Myocyte (in vitro differentiated cells): ENCODE results near the gene MEGF10. TPM values are rescaled to one million over a fixed set of nuclear protein-coding genes. Genes with fewer than 3 reads are reported as not detected.

ENCODE experiments used
- DNase-seq: peaks from one replicate; pipeline ENCODE4 v3.0.0-alpha.2; 2012; ENCODE audit warnings: low read depth
- total RNA-seq: library from RNA; depleted of rRNA; stranded (reverse); fragments of >200 nt; gene quantifications from 2 replicates; pipeline ENCODE4 v1.2.3, GENCODE V29; 2014

Gene MEGF10
- total RNA-seq, 1 donor from 2014 or later = 196 TPM

GRCh38 chr5:127409921-127410675 lies 119.5 kb downstream of the MEGF10 start:
- DNase-seq = no peak

DNA sequence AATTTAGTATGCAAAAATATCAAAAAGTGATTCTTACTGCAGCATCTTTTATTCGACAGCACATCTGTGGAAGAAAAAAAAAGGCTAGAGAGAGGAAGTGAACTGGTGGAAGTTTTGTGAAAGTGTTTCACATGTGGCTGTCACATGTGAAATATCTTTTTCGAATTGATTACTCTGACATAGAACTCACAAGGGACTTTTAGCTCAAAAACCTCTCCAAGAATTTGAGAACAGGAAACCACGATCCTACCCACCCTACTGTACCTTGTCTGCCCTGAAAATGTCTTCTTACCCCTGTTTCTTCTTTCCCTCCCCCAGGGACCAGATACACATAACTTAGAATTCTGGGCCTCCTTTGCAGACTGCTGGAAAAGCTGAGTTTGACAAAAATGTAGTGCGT lies 120.4 kb downstream of the MEGF10 start:
- no peak for DNase-seq

DNA sequence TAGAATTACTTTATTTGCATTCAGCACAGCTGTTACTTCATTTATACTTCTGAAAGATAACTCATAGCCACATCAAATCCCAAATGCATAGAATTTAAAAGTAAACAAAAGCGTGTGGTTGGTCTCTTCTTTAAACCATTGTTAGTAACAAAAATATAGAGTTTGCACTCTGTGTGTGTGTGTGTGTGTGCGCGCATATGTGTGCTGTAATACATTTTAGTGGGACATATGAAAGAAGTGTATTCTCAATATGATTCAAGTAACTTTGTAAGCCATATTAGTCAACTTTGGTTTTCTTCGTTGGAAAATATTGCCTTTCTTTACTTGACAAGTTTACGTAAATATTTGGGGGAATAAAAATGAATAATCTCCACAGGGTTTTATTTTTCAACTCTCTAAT lies 120.8 kb downstream of the MEGF10 start:
- no peak for DNase-seq

GRCh38 chr5:127412698-127413097 lies 122.1 kb downstream of the MEGF10 start:
- peak; percentile 35 for DNase-seq

- DNase-seq = no peak
These were observed 124.4 kb downstream of the MEGF10 start for GRCh38 chr5:127415034-127415433.

GRCh38 chr5:127416906-127417305 lies 126.3 kb downstream of the MEGF10 start:
- DNase-seq = peak; percentile 31

DNA sequence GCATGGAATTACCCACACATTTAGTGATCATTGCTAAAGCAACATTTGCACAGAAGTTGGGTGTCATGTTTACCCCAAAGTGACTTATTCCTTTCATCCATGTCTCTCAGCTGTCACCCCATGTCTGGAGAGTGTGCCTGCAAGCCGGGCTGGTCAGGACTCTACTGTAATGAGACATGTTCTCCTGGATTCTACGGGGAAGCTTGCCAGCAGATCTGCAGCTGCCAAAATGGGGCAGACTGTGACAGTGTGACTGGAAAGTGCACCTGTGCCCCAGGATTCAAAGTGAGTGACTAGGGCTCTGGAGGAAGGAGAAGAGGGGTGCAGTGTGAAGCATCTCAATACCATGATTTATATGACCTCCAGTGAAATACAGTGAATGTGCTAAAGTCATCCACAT lies 126.9 kb downstream of the MEGF10 start:
- DNase-seq = peak; percentile 95

DNA sequence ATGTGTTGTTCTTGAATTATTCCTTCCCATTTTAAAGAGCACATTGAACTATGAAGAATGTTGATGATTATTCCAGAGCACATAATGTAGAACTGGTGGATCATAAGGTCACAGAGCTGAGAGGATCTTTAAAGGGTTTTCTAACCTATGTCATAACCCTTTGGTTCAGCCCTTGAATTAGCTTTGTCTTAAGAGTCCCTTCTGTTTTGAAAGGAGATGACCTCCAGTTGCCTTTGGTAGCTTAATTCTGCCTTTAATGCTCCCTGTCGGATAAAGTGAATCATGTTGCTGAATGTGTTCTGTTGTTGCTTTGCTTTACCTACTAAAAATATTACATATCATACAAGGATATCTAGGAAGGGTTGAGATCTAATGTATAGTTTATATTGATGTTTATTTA lies 127.8 kb downstream of the MEGF10 start:
- DNase-seq = peak; percentile 48

DNA sequence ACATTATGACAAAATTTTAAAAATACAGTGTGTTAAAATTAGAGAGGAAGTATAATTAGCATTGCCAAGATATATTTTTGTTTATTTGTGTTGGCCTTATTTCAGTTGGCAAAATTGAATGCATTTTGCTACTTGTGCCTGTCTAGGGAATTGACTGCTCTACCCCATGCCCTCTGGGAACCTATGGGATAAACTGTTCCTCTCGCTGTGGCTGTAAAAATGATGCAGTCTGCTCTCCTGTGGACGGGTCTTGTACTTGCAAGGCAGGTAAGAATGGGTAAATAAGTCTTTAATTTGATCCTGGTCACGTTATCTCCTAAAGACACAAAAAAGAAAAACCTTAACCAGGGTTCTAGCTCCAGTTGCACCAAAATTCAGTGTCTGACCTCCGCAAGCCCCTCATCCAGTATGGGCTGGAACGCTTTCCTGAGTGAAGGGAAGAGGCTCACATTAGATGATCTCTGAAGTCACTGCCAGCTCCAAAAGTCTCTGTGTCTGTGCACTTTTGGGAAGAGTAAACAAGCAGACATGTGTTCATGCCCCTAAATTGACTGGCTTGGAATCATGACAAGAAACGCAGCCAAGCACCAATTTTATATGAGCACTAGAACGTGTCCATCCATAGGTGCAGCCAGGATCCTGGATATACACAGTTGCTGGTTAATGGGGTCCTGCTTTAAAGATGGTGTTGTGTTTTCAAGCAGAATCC lies 128.5 kb downstream of the MEGF10 start:
- no peak for DNase-seq

DNA sequence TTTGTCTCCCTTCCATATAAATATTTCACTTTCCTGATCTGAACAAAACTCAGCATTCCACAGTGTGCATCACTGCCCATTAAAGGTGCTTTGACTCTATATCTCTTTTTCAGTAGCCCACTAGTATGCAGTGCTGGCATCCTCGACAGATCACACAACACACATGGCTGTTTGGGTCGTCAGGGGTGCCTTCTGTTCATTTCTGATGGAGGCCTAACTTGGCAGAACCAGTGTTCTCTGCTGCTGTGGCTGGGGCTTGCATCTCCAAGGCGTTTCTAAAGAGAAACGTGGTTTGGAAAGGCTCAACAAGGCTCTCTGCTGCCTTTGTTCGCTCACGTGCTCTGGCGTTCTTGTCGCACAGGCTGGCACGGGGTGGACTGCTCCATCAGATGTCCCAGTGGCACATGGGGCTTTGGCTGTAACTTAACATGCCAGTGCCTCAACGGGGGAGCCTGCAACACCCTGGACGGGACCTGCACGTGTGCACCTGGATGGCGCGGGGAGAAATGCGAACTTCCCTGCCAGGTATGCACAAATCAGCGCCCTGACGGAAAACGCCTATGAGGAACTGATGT lies 129.2 kb downstream of the MEGF10 start:
- DNase-seq = no peak

- DNase-seq = no peak
These were observed 130.2 kb downstream of the MEGF10 start for GRCh38 chr5:127420758-127421157.

DNA sequence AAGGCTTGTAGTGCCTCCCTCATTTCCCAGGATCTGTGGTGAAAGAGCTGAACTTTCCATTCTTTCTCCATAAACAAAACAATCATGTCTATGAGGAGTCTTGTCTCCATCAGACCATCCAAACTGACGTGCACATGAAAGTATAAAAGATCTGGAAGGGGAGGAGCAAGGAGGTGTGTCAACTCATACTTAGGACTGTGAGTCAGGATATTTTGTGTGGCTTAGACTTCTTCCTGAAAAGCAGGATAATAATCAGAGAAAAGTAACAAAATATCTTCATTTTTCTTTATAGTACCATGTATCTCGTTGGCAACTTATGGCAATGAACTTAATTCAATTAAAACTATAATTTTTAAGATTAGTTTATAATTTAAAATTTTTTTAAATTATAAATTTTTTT lies 130.9 kb downstream of the MEGF10 start:
- no peak for DNase-seq

DNA sequence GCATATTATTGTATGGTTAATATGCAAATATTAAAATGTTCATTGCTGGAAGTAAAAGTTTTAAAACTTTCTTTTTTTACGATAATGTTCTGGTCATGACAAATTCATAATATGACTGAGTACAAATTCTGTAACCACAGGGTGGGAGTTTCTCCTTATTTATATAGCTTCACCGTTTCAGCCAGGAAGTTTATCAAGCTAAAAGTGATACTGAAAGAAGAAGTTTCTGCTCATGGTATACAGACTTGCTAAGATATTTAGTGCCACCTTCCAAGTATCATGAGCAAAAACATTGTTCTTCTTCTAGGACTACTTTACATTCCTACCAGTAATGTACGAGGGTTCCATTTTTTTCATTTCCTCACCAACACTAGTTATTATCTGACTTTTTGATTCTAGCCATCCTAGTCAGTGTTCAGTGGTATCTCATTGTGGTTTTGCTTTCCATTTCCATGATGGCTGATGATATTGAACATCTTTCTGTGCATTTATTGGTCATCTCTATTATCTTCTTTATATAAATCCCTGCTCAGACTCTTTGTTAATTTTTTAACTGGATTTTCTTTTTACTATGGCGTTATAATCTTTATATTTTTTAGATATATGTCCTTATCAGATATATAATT lies 132.7 kb downstream of the MEGF10 start:
- DNase-seq = no peak

GRCh38 chr5:127425037-127425436 lies 134.4 kb downstream of the MEGF10 start:
- DNase-seq = no peak

- no peak for DNase-seq
These were observed 135.3 kb downstream of the MEGF10 start for GRCh38 chr5:127425868-127426267.

GRCh38 chr5:127426661-127427060 lies 136.1 kb downstream of the MEGF10 start:
- no peak for DNase-seq

DNA sequence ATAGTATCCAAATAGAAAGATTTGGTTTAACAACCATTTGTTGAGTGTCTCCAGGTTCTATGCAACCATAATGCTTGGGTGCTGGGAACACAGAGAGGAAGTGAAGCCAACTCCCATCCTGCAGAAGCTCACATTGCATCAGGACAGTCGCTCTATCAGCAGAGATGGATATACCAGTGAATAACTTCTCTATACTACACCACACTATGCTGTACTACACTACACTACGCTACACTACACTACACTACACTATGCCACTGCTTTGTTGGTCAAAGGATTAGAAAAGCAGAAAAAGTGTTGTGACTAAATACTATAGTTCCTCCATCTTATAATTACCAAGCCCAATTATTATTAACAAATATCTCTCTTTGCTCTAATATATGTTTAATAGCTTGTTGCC lies 137.7 kb downstream of the MEGF10 start:
- no peak for DNase-seq

DNA sequence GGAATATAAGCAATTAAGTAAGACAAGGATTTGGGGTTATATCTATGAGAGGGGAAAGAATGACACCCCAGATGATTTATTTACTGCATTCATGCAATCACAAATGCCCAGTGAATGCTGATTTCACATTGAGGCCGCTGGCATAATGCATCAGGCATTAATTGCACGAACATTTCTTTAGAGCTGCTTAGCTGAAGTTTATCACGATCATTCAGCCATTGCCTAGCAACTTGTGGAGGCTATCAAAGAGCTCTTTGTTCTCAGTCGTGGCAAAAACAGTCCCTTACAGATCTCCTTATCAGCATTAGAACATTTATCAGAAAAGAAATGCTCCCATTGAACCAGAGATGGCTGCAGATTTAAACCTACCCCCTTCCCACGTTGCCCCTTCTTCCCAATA lies 138.2 kb downstream of the MEGF10 start:
- DNase-seq = no peak

GRCh38 chr5:127429928-127430327 lies 139.3 kb downstream of the MEGF10 start:
- no peak for DNase-seq

GRCh38 chr5:127430627-127431026 lies 140.0 kb downstream of the MEGF10 start:
- DNase-seq = no peak

DNA sequence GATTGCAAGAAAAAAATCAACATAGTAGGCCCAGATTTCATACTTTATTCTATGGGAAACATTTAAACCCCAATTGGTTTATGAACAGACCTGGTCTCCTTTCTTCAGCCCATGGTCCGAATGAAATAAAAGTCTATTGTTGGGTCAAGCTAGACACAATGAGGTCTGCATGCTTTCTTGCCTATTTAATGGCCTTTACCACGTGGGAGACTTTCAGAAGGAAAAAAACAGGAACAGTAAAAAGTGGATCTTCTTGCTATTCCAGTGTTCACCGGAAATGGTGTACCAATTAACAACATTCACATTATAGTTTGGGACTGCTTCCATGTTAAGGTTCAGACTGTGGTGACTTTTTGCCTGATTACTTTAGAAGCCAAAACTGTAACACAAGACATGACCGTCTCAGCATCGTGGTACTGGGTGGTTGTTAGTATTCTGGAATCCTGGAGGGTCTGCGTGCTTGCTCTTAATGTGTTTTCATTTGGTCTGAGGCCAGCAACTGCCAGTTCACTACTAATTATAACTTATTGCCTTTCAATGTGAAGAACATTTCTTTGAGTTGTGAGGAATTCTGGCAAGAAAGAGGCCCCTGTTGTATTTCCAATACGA lies 141.5 kb downstream of the MEGF10 start:
- no peak for DNase-seq

DNA sequence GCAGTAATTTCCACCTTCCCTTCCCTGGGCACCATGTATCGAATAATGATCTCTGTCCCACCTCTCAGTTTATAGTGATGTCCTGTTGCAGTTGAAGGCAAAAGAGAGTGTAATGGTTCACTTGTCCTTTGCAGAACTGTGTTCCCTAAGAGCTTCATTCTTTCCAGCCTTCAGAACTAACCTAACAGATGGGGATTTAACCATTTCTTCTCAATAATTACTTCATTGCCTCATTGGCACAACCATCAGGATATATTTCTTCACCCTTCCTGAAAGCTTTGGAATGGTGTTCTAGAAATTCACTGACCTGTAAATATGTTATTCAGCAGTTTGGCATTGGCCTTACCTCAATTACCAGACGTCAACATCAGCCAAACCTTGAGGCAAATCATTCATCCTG lies 142.9 kb downstream of the MEGF10 start:
- DNase-seq = no peak
